Activated naive CD4-positive, alpha-beta T cell treated with anti-CD3 and anti-CD28 coated beads, Interleukin-2, amount 50 U/mL, for 16 hours (primary cell): ENCODE measurements around the gene AP4B1.
A peak's percentile ranks its signal among the peaks of the same experiment; 100 is the strongest.
"Not testable (repeated sequence)": the region's sequence is repeated elsewhere in the genome, so short reads cannot be mapped to it uniquely, and the experiment has no call there.

Experiments used
- DNase-seq: peaks from one replicate; pipeline ENCODE4 v3.0.0-alpha.2; 2020

Gene AP4B1

GRCh38 chr1:113904674-113905434 lies at the start of gene AP4B1, which contains the start of gene DCLRE1B:
Gene AP4B1 (minus strand): TSS chr1:113904799. CDS start chr1:113904717, 82 bp downstream.
Gene DCLRE1B (plus strand): TSS chr1:113905326. CDS start chr1:113905587, 261 bp downstream.
- peak; percentile 96 for DNase-seq

- no peak for DNase-seq
Observed at GRCh38 chr1:113951719-113952118, 47.1 kb upstream of the AP4B1 start.

DNA sequence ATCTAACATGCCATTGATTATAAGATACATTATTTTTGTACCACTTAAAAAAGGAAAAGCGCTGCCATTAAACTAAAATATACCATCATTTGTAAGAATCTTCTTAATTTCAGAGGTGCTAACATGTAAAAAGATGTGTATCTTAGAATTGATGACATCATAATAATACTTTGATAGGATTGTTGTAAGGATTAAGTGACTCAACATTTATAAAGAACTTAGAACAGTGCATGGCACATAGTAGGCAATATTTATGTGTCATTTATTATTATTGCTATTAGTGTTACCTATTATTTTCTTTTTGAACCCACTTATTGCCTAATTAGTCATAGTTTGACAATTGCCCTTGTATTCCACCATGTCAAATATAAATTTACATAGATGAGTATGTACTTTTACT lies 46.3 kb upstream of the AP4B1 start:
- no peak for DNase-seq

GRCh38 chr1:113949007-113949406 lies 44.4 kb upstream of the AP4B1 start:
- no peak for DNase-seq

GRCh38 chr1:113948151-113948550 lies 43.6 kb upstream of the AP4B1 start:
- DNase-seq = not testable (repeated sequence)

DNA sequence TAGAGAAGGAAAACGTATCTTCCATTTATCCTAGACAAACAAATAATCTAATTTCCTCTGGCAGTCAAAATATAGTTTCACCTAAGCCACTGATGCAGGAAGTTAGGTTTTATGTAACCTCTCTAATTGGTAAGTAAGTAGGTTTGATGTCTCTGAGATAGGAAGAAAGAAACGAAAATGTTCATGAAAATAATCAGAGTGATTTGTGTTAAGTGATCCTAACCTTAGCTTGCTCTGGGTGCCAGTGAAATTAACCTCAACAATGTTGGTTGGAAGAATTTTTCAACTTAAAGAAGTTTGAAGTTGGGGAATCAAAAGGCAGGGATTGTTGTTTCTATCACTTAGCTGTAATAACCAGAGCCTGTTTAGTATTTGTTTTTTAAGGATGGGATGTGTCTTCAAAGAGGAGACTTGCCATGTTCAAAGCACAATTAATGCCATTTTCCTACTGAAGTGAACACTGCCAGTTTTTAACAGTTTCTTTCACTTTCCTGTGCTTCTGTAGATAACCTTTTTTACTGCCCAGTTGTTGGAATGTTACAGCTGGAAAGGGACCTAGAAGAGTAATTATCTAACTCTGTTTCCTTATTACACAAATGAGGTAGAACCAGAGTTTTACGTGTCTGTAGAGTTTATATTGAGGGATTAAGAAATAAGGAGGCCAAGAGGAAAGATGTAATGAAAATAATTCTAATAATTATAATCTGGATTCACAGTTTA lies 42.9 kb upstream of the AP4B1 start:
- DNase-seq = no peak

GRCh38 chr1:113946678-113947387 lies 42.2 kb upstream of the AP4B1 start:
- no peak for DNase-seq

- DNase-seq = no peak
Observed at GRCh38 chr1:113946112-113946511, 41.5 kb upstream of the AP4B1 start.

GRCh38 chr1:113945329-113945728 lies 40.7 kb upstream of the AP4B1 start:
- no peak for DNase-seq

DNA sequence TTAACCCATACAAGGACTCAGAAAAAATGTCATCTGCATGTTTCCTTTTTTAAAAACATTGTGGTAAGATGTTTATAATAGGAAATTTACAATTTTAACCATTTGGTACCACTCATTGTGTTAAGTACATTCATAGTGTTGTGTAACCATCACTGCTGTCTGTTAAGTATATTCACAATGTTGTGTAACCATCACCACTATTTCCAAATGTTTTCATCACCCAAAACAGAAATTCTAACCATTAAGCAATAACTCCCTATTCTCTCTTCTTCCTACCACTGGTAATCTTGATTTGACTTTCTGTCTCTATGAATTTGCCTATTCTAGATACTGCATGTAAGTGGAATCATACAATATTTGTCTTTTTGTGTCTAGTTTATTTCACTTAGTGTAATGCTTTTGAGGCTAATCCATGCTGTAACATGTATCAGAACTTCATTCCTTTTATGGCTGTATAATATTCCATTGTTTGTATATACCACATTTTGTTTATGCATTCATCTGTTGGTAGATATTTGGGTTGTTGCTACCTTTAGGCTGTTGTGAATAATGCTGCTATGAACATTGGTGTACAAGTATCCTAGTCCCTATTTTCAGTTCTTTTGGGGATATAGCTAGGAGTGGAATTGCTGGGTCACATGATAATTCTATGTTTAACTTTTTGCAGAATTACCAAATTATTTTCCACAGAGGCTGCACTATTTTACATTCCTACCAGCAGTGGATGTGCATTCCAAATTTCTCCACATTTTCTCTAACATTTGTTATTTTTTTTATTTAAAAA lies 38.6 kb upstream of the AP4B1 start:
- DNase-seq = no peak

DNA sequence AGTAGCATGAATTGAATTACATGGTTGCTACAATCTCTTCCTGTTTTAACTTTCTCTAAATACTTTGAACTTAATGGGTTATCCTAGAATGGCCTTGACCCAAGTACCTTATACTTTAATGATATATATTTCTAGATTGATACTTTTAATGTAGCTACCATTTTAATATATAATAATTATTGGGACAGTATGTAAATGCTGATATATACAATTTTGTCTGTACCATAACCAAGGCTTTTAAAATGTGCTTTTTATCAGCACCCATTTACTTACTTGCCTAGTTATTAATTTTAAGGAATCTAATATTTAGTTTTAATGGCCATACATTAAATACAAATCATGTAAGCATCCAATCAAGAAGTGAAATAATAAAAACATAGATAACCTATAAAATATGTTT lies 37.9 kb upstream of the AP4B1 start:
- DNase-seq = no peak

DNA sequence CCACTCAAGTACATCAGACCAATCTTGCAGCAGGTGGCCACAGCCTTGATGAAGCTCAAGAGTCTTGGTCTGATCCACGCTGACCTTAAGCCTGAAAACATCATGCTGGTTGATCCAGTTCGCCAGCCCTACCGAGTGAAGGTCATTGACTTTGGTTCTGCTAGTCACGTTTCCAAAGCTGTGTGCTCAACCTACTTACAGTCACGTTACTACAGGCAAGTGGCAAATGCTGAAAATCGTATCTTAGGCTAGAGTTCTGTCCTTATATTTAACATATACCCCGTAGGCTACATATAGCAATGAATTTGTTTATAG lies 36.6 kb upstream of the AP4B1 start:
- no peak for DNase-seq

DNA sequence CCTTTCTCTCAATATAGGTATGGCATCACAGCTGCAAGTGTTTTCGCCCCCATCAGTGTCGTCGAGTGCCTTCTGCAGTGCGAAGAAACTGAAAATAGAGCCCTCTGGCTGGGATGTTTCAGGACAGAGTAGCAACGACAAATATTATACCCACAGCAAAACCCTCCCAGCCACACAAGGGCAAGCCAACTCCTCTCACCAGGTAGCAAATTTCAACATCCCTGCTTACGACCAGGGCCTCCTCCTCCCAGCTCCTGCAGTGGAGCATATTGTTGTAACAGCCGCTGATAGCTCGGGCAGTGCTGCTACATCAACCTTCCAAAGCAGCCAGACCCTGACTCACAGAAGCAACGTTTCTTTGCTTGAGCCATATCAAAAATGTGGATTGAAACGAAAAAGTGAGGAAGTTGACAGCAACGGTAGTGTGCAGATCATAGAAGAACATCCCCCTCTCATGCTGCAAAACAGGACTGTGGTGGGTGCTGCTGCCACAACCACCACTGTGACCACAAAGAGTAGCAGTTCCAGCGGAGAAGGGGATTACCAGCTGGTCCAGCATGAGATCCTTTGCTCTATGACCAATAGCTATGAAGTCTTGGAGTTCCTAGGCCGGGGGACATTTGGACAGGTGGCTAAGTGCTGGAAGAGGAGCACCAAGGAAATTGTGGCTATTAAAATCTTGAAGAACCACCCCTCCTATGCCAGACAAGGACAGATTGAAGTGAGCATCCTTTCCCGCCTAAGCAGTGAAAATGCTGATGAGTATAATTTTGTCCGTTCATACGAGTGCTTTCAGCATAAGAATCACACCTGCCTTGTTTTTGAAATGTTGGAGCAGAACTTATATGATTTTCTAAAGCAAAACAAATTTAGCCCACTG lies 36.0 kb upstream of the AP4B1 start:
- DNase-seq = no peak

DNA sequence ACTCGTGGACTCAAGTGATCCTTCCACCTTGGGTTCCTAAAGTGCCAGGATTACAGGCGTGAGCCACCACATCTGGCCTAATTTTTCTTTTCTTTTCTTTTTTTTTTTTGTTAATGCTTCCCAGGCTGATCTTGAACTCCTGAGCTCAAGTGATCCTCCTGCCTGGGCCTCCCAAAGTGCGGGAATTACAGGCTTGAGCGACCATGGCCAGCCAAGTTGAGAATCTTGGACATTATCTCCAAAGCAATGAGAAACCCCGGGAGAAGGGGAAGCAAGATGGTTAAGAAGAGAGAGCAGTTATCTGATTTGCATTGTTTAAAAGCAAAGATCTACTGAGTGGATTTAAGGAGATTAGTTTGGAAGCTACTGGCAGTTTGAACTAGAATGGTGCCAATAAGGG lies 33.6 kb upstream of the AP4B1 start:
- no peak for DNase-seq

DNA sequence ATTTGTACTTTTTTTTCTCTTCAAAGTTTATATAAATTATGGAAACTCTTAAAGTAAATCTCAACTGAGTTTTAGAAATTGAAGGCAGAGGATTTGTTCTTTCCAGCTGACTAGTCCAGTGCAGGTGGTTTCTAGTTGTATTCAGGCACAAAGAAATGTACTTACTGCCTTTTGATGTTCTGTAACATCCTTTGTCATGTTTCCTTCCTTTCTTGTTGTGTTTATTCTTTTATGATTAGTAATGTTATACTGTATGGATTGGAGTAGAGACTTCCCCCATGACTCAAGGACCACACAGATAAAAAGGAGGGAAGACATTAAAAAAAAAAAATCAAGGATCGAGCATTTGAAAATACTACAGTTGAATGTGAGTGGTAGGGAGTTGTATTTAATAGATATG lies 32.5 kb upstream of the AP4B1 start:
- no peak for DNase-seq

GRCh38 chr1:113935970-113936369 lies 31.4 kb upstream of the AP4B1 start:
- DNase-seq = no peak

GRCh38 chr1:113935176-113935575 lies 30.6 kb upstream of the AP4B1 start:
- DNase-seq = no peak

- no peak for DNase-seq
Observed at GRCh38 chr1:113934511-113935055, 30.0 kb upstream of the AP4B1 start.

DNA sequence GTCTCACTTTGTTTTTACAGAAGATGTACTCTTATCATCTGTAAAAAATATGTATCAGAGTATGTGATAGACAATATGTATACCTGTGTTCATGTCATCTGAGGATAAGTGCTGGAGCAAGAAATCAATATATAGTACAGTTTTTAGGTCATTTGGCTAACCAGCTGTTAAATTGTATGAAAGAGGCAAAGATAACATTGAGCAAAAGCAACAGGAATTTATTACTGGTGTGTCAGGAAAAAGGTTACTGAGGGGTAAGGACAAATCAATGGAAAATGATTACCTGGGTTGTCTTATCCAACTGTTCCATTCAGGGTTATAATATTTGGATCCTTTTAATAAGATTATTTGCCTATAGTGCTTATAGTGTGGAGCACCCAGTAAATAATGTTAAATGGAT lies 29.4 kb upstream of the AP4B1 start:
- DNase-seq = no peak

DNA sequence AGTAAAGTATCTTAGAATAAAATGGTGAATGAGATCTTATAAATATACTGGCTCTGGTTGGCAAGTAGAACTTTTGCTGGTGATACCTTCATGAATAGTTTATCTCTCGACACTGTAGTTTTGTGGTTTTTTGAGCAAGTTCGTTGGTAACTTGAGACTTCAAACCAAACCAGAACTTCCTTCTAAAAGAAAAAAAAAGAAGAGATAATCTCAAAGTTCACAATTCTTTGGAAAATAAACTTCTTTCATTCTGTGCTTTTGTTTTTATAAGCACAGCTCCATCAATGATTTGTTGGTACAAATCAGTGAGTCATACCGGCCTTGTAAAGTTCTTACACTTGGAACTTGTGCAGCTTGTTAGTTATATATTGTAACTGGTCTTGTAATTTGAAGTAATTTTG lies 26.9 kb upstream of the AP4B1 start:
- DNase-seq = no peak

DNA sequence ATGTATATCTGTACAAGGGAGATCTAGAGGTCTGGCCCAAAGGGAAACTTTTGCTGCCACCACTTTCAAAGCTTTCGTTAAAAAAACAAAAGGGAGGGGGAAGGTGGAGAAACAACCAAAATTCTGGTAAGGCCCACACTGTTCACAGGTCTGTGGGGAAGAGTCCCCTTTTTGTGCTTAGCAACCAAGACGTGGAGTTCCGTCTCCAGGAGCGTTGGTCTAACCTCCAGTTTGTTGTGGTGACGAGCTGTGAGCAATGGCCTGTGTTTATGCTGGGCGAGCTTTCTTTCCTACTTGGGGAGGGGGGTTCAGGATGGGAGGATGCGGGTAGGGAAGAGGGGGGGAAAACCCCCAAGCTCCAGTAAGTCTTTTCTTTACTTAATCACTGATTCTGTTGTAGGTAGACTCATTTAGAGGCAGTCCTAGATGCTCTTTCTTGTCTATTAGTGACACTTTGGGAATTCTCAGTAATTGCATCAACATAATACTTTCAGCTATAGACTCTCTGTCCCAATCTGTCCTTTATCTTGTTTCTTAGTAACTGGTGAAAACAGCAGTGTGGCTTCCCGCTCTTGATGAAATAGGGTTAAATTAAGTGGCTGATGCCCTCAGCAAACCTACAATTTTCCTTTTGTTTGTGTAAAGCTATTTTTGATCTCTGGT lies 26.0 kb upstream of the AP4B1 start:
- peak; percentile 32 for DNase-seq
